HEK293 (cell line): ENCODE measurements around the gene PIM3.
A peak's percentile ranks its signal among the peaks of the same experiment; 100 is the strongest.

Experiments
- CTCF ChIA-PET: fragments of 350-600 bp; formaldehyde crosslinking; extraction: SDS; loops from one replicate; lab custom pipeline; 2021; ENCODE audit warnings: antibody characterized with exemption; lab: Yijun Ruan, JAX
- POLR2A ChIA-PET: fragments of 300-600 bp; formaldehyde crosslinking; extraction: SDS; loops from one replicate; lab custom pipeline; 2020; ENCODE audit warnings: antibody characterized with exemption, inconsistent platforms; lab: Yijun Ruan, JAX
- H3K27ac ChIP-seq: fragments of 200-500 bp; sonication (Bioruptor generic); 2 replicates; pipeline ENCODE4 v1.5.1; 2014; ENCODE audit warnings: low read depth, low read length, control low read depth, inconsistent platforms; ENCODE audit errors: extremely low read depth
- H3K36me3 ChIP-seq, 2 experiments: fragments of 200-500 bp in 1 of 2; sonication (Bioruptor generic) in 1 of 2; 1 replicate in 1 of 2; 2 replicates in 1 of 2; pipeline ENCODE4 v1.5.1; 2014 to 2017; ENCODE audit warnings: inconsistent platforms in 2 of 2, low read length in 2 of 2; ENCODE audit not compliant: control insufficient read depth in 2 of 2, insufficient read depth in 1 of 2
- H3K4me1 ChIP-seq: fragments of 200-500 bp; sonication (Bioruptor generic); 2 replicates; pipeline ENCODE4 v1.5.1; 2014; ENCODE audit warnings: mild to moderate bottlenecking, low read length, inconsistent platforms; ENCODE audit not compliant: control insufficient read depth, insufficient read depth
- H3K4me3 ChIP-seq: 2 replicates; pipeline ENCODE4 v1.5.1; 2011; ENCODE audit warnings: low read depth, mild to moderate bottlenecking, control low read depth, low read length, moderate library complexity
- H3K9me3 ChIP-seq: fragments of 200-500 bp; sonication (Bioruptor generic); 2 replicates; pipeline ENCODE4 v1.5.1; 2014; ENCODE audit warnings: low read depth, low read length, inconsistent platforms; ENCODE audit not compliant: control insufficient read depth, insufficient read depth
- BCL11A ChIP-seq: fragments of 450-650 bp; formaldehyde crosslinking; IDR thresholded peaks from 2 replicates; pipeline ENCODE4 v1.5.1; 2016; ENCODE audit warnings: low read depth, missing biosample characterization, missing genetic modification characterization
- CTCF ChIP-seq: fragments of 450-650 bp; formaldehyde crosslinking; IDR thresholded peaks from 2 replicates; pipeline ENCODE4 v1.5.1; 2016; ENCODE audit warnings: missing biosample characterization, missing genetic modification characterization
- HIC1 ChIP-seq: fragments of 450-650 bp; formaldehyde crosslinking; IDR thresholded peaks from 2 replicates; pipeline ENCODE4 v1.5.1; 2016; ENCODE audit warnings: missing biosample characterization, missing genetic modification characterization
- HOXC10 ChIP-seq: sonication (generic); formaldehyde crosslinking; IDR thresholded peaks from 2 replicates; pipeline ENCODE4 v1.8.1; 2023; ENCODE audit warnings: mild to moderate bottlenecking, missing genetic modification reagents
- KLF10 ChIP-seq: fragments of 450-650 bp; IDR thresholded peaks from 2 replicates; pipeline ENCODE4 v1.5.1; 2018; ENCODE audit warnings: missing biosample characterization, mild to moderate bottlenecking, missing genetic modification characterization
- MZF1 ChIP-seq: fragments of 450-650 bp; formaldehyde crosslinking; IDR thresholded peaks from 2 replicates; pipeline ENCODE4 v1.5.1; 2017; ENCODE audit warnings: missing biosample characterization, missing genetic modification characterization, borderline replicate concordance
- PRDM4 ChIP-seq: fragments of 450-650 bp; formaldehyde crosslinking; IDR thresholded peaks from 2 replicates; pipeline ENCODE4 v1.5.1; 2017; ENCODE audit warnings: missing biosample characterization, missing genetic modification characterization
- SP7 ChIP-seq: fragments of 450-650 bp; formaldehyde crosslinking; IDR thresholded peaks from 2 replicates; pipeline ENCODE4 v1.5.1; 2016; ENCODE audit warnings: missing biosample characterization, missing genetic modification characterization
- YY2 ChIP-seq: fragments of 450-650 bp; formaldehyde crosslinking; IDR thresholded peaks from 2 replicates; pipeline ENCODE4 v1.5.1; 2016; ENCODE audit warnings: missing biosample characterization, missing genetic modification characterization
- ZBTB1 ChIP-seq: fragments of 450-650 bp; formaldehyde crosslinking; IDR thresholded peaks from 2 replicates; pipeline ENCODE4 v1.5.1; 2016; ENCODE audit warnings: missing biosample characterization, missing genetic modification characterization
- ZBTB20 ChIP-seq: fragments of 450-650 bp; formaldehyde crosslinking; IDR thresholded peaks from 2 replicates; pipeline ENCODE4 v1.5.1; 2016; ENCODE audit warnings: missing biosample characterization, missing genetic modification characterization
- ZBTB7A ChIP-seq: fragments of 450-650 bp; formaldehyde crosslinking; IDR thresholded peaks from 2 replicates; pipeline ENCODE4 v1.5.1; 2016; ENCODE audit warnings: low read depth, missing biosample characterization, missing genetic modification characterization
- ZEB2 ChIP-seq: fragments of 450-650 bp; formaldehyde crosslinking; IDR thresholded peaks from 2 replicates; pipeline ENCODE4 v1.5.1; 2016; ENCODE audit warnings: missing biosample characterization, missing genetic modification characterization
- ZNF112 ChIP-seq: fragments of 450-650 bp; formaldehyde crosslinking; IDR thresholded peaks from 2 replicates; pipeline ENCODE4 v1.5.0; 2017; ENCODE audit warnings: missing biosample characterization, missing genetic modification characterization
- ZNF140 ChIP-seq: fragments of 450-650 bp; formaldehyde crosslinking; IDR thresholded peaks from 2 replicates; pipeline ENCODE4 v1.5.1; 2016; ENCODE audit warnings: missing biosample characterization, missing genetic modification characterization
- ZNF155 ChIP-seq: fragments of 450-650 bp; formaldehyde crosslinking; IDR thresholded peaks from 2 replicates; pipeline ENCODE4 v1.5.1; 2016; ENCODE audit warnings: missing biosample characterization, missing genetic modification characterization
- ZNF169 ChIP-seq: fragments of 450-650 bp; formaldehyde crosslinking; IDR thresholded peaks from 2 replicates; pipeline ENCODE4 v1.5.1; 2016; ENCODE audit warnings: missing biosample characterization, missing genetic modification characterization
- ZNF184 ChIP-seq: fragments of 450-650 bp; IDR thresholded peaks from 2 replicates; pipeline ENCODE4 v1.5.1; 2018; ENCODE audit warnings: missing biosample characterization, mild to moderate bottlenecking, missing genetic modification characterization
- ZNF24 ChIP-seq: fragments of 450-650 bp; formaldehyde crosslinking; IDR thresholded peaks from 2 replicates; pipeline ENCODE4 v1.5.1; 2016; ENCODE audit warnings: missing biosample characterization, missing genetic modification characterization
- ZNF266 ChIP-seq: fragments of 450-650 bp; formaldehyde crosslinking; IDR thresholded peaks from 2 replicates; pipeline ENCODE4 v1.5.1; 2016; ENCODE audit warnings: missing biosample characterization, missing genetic modification characterization, low read depth
- ZNF335 ChIP-seq: fragments of 450-650 bp; formaldehyde crosslinking; conservative IDR thresholded peaks from 2 replicates; pipeline ENCODE4 v1.5.1; 2016; ENCODE audit warnings: missing biosample characterization, missing genetic modification characterization
- ZNF48 ChIP-seq: fragments of 450-650 bp; formaldehyde crosslinking; IDR thresholded peaks from 2 replicates; pipeline ENCODE4 v1.5.1; 2016; ENCODE audit warnings: missing biosample characterization, missing genetic modification characterization
- ZNF610 ChIP-seq: fragments of 450-650 bp; formaldehyde crosslinking; IDR thresholded peaks from 2 replicates; pipeline ENCODE4 v1.5.1; 2016; ENCODE audit warnings: missing biosample characterization, missing genetic modification characterization, borderline replicate concordance
- ZNF621 ChIP-seq: fragments of 450-650 bp; formaldehyde crosslinking; IDR thresholded peaks from 2 replicates; pipeline ENCODE4 v1.5.1; 2017; ENCODE audit warnings: missing biosample characterization, missing genetic modification characterization
- ZNF701 ChIP-seq: fragments of 450-650 bp; formaldehyde crosslinking; IDR thresholded peaks from 2 replicates; pipeline ENCODE4 v1.5.1; 2016; ENCODE audit warnings: missing biosample characterization, missing genetic modification characterization
- ZNF777 ChIP-seq: fragments of 450-650 bp; formaldehyde crosslinking; IDR thresholded peaks from 2 replicates; pipeline ENCODE4 v1.5.1; 2017; ENCODE audit warnings: missing biosample characterization, missing genetic modification characterization, borderline replicate concordance
- ZNF785 ChIP-seq: fragments of 450-650 bp; formaldehyde crosslinking; IDR thresholded peaks from 2 replicates; pipeline ENCODE4 v1.5.1; 2016; ENCODE audit warnings: missing biosample characterization, missing genetic modification characterization
- ZXDB ChIP-seq: fragments of 450-650 bp; formaldehyde crosslinking; IDR thresholded peaks from 2 replicates; pipeline ENCODE4 v1.5.1; 2016; ENCODE audit warnings: missing biosample characterization, missing genetic modification characterization

PIM3 gene

GRCh38 chr22:49958931-49959781 lies 1.4 kb upstream of the PIM3 start:
- Histone ChIP-seq H3K4me1 (peaks cover 12% of the 10 kb centered on the region), H3K4me3 (no peak overlapping the region; the same call in 1 of the 2 replicates), H3K9me3 (no peaks in the 10 kb centered on the region), H3K36me3 (peaks cover 10 to 26% of the 10 kb centered on the region in 2 experiments), H3K27ac (peak overlapping the region; percentile 99; the same call in 1 of the 2 replicates)
- CTCF ChIA-PET: interaction anchor here (0.6 to 1.2 kb wide), 3 partner anchors 9 to 71 kb away, joined by 3 to 4 read pairs (median 3); no protein-coding TSS in a partner anchor
- POLR2A ChIA-PET: interaction anchor here (0.6 to 2.0 kb wide), 5 partner anchors 10 to 107 kb away, joined by 3 to 5 read pairs (median 4); no protein-coding TSS in a partner anchor
- TF ChIP-seq BCL11A: 0 out of 2 replicates have a peak, but pooled peaks have one; percentile 12
- no peak for TF ChIP-seq ZNF701
- no peak for TF ChIP-seq ZNF140
- no peak for TF ChIP-seq ZNF184
- 0 out of 2 replicates have a peak, but pooled peaks have one; percentile 4 for TF ChIP-seq ZNF335 (tag by site-specific recombination)
- TF ChIP-seq ZNF112 (tag by site-specific recombination): no peak

GRCh38 chr22:49959782-49960158 lies 802 bp upstream of the PIM3 start:
- H3K27ac ChIP-seq: peak overlapping the region; percentile 99; the same call in 1 of the 2 replicates
- POLR2A ChIA-PET: interaction anchor here (1.0 to 3.3 kb wide), 8 partner anchors 8 to 71 kb away, joined by 3 to 26 read pairs (median 5); no protein-coding TSS in a partner anchor
- H3K4me1 ChIP-seq: peaks cover 12% of the 10 kb centered on the region
- TF ChIP-seq PRDM4 (tag by site-specific recombination) (0 out of 2 replicates have a peak, but pooled peaks have one; percentile 14), ZBTB20 (tag by site-specific recombination) (no peak), ZNF48 (tag by site-specific recombination) (no peak), ZNF266 (no peak), ZNF155 (tag by site-specific recombination) (no peak), ZEB2 (tag by site-specific recombination) (peak; percentile 65; the same call in 1 of the 2 replicates), ZNF610 (no peak), ZNF621 (tag by site-specific recombination) (no peak), ZXDB (tag by site-specific recombination) (peak; percentile 40; the same call in 1 of the 2 replicates), ZNF24 (tag by site-specific recombination) (no peak), ZNF335 (tag by site-specific recombination) (no peak), ZBTB1 (tag by site-specific recombination) (no peak), ZNF169 (tag by site-specific recombination) (0 out of 2 replicates have a peak, but pooled peaks have one; percentile 69), HOXC10 (CRISPR knock-in tag) (no peak), ZNF777 (tag by site-specific recombination) (peak; percentile 20; the same call in 1 of the 2 replicates), YY2 (tag by site-specific recombination) (no peak), KLF10 (tag by site-specific recombination) (no peak), CTCF (peak; percentile 50; the same call in 1 of the 2 replicates), MZF1 (tag by site-specific recombination) (no peak), ZBTB7A (0 out of 2 replicates have a peak, but pooled peaks have one; percentile 27), ZNF785 (tag by site-specific recombination) (0 out of 2 replicates have a peak, but pooled peaks have one; percentile 75), HIC1 (tag by site-specific recombination) (no peak), SP7 (tag by site-specific recombination) (peak; percentile 71), ZNF184 (no peak)

More at GRCh38 chr22:49959782-49960158, 802 bp upstream of the PIM3 start:
- Histone ChIP-seq H3K9me3 (no peaks in the 10 kb centered on the region), H3K36me3 (peaks cover 10 to 32% of the 10 kb centered on the region in 2 experiments), H3K4me3 (peak overlapping the region; percentile 83)
- CTCF ChIA-PET: interaction anchor here (0.7 to 1.2 kb wide), 2 partner anchors 29 to 70 kb away, joined by 3 to 4 read pairs; no protein-coding TSS in a partner anchor
